GM20000 (cell line): ENCODE results near the gene SLC25A45.

Source experiments
- DNase-seq: peaks from one replicate; pipeline ENCODE4 v3.0.0; 2012; ENCODE audit warnings: low spot score
- CTCF ChIP-seq: IDR thresholded peaks from 2 replicates; pipeline ENCODE4 v1.5.1; 2012; ENCODE audit warnings: mild to moderate bottlenecking, control low read depth; ENCODE audit errors: extremely low read depth, missing control alignments

The SLC25A45 gene

GRCh38 chr11:65330544-65330943 is 51.9 kb downstream of the SLC25A45 start:
- no peak for DNase-seq
- no peak for TF ChIP-seq CTCF

GRCh38 chr11:65329944-65330403 is 52.5 kb downstream of the SLC25A45 start:
- peak; percentile 64 for TF ChIP-seq CTCF
- peak; percentile 81 for DNase-seq

- TF ChIP-seq CTCF = no peak
- no peak for DNase-seq
Observed at GRCh38 chr11:65329478-65329877, 53.0 kb downstream of the SLC25A45 start.

GRCh38 chr11:65327021-65327420 is 55.4 kb downstream of the SLC25A45 start:
- TF ChIP-seq CTCF = no peak
- no peak for DNase-seq

GRCh38 chr11:65325435-65325834 is 57.0 kb downstream of the SLC25A45 start:
- no peak for TF ChIP-seq CTCF
- DNase-seq = no peak
